ENCODE measurements around the gene ARHGAP25.

- TF ChIP-seq, protein P1, sequence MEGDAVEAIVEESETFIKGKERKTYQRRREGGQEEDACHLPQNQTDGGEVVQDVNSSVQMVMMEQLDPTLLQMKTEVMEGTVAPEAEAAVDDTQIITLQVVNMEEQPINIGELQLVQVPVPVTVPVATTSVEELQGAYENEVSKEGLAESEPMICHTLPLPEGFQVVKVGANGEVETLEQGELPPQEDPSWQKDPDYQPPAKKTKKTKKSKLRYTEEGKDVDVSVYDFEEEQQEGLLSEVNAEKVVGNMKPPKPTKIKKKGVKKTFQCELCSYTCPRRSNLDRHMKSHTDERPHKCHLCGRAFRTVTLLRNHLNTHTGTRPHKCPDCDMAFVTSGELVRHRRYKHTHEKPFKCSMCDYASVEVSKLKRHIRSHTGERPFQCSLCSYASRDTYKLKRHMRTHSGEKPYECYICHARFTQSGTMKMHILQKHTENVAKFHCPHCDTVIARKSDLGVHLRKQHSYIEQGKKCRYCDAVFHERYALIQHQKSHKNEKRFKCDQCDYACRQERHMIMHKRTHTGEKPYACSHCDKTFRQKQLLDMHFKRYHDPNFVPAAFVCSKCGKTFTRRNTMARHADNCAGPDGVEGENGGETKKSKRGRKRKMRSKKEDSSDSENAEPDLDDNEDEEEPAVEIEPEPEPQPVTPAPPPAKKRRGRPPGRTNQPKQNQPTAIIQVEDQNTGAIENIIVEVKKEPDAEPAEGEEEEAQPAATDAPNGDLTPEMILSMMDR (conservative IDR thresholded peaks at IDR 0.05 in 1 of 2, IDR thresholded peaks at IDR 0.05 in 1 of 2; ENCODE audit: low read depth in 1 of 2, low read length in 2 of 2), result no peak
- no peak for TF ChIP-seq EZH2 (IDR thresholded peaks at IDR 0.05; ENCODE audit: low read length, missing control alignments)
Observed at GRCh38 chr2:68769586-68770270, 35.1 kb downstream of the ARHGAP25 start.

All from fibroblast of lung (primary cell).